GM19395 (cell line): ENCODE data around the gene KRTAP2-2.

Source experiments
- ATAC-seq: cut with Tn5 transposase; IDR thresholded peaks from one replicate; pipeline ENCODE4 v1.9.1; 2021; ENCODE audit warnings: mild to moderate bottlenecking, moderate library complexity; ENCODE audit not compliant: unreplicated experiment

KRTAP2-2 gene

GRCh38 chr17:41026715-41027471, 28.1 kb downstream of the KRTAP2-2 start, which contains the start of gene KRTAP1-5:
Gene KRTAP1-5, minus strand, starts transcription at chr17:41027208. Its CDS starts 53 bp downstream, at chr17:41027155.
- ATAC-seq: no peak

- ATAC-seq: no peak
These were observed 30.3 kb downstream of the KRTAP2-2 start for GRCh38 chr17:41024697-41025096.

DNA sequence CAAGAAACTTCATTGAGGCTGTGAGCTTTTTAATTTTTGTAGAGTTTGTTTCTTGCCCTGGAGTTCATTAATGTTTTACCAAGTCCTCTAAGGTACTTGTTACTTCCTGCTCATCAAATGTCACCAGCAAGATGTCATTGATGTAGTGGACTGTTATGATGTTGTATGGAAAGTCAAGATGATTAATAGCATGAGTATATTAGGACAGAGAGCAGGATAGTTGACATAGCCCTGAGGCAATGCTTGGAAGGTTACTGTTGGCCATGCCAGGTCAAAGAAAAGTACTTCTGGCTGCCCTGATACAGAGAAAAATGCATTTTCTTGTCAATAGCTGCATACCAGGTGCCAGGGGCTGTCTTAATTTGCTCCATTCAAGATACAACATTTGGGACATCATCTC, 34.7 kb downstream of the KRTAP2-2 start:
- ATAC-seq: no peak

GRCh38 chr17:41019415-41019814, 35.6 kb downstream of the KRTAP2-2 start:
- ATAC-seq: no peak

DNA sequence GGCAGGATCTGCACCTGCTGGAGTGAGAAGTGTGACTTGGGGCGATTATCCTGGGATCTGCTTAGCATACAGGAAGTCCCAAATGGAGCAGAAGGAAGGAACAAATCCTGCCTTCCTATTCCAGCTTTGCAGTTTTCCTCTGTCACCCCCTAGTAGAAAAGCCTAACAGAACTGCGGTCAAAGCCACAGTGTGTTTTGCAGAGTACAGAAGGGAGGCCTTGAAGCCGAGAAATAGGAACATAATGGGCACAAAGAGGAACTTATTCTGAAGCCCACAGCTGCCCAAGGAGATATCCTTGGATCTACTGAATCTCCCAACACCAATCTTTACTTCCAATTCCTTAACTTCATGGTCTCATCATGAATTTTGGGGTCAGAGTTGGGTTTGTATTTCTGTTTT, 36.5 kb downstream of the KRTAP2-2 start:
- no peak for ATAC-seq

- ATAC-seq: no peak
These were observed 38.3 kb downstream of the KRTAP2-2 start for GRCh38 chr17:41016578-41017215.

GRCh38 chr17:41015454-41015853, 39.6 kb downstream of the KRTAP2-2 start:
- ATAC-seq: no peak

GRCh38 chr17:41013606-41014005, 41.4 kb downstream of the KRTAP2-2 start:
- no peak for ATAC-seq

- no peak for ATAC-seq
These were observed 41.8 kb downstream of the KRTAP2-2 start for GRCh38 chr17:41013181-41013580.

GRCh38 chr17:41012326-41013120, 42.5 kb downstream of the KRTAP2-2 start:
- ATAC-seq: no peak

- no peak for ATAC-seq
These were observed 44.6 kb downstream of the KRTAP2-2 start for GRCh38 chr17:41010441-41010840.

GRCh38 chr17:41009936-41010335, 45.1 kb downstream of the KRTAP2-2 start:
- no peak for ATAC-seq

GRCh38 chr17:41009301-41009760, 45.7 kb downstream of the KRTAP2-2 start:
- ATAC-seq: no peak

GRCh38 chr17:41008811-41009210, 46.2 kb downstream of the KRTAP2-2 start, which contains the start of gene KRTAP3-1:
Gene KRTAP3-1, minus strand, starts transcription at chr17:41009128. Its CDS starts 54 bp downstream, at chr17:41009074.
- no peak for ATAC-seq
